Astrocyte (in vitro differentiated cells and primary cell): ENCODE results near the gene ZFPM1. TPM values are rescaled to one million over a fixed set of nuclear protein-coding genes. Genes with fewer than 3 reads are reported as not detected.
A peak's percentile ranks its signal among the peaks of the same experiment; 100 is the strongest.

Source experiments
- DNase-seq: peaks from one replicate; pipeline ENCODE4 v3.0.0-alpha.2; 2010; ENCODE audit warnings: low read depth
- FAIRE-seq: peaks from 2 replicates; lab custom pipeline; 2011; peaks lifted over from hg19 to GRCh38; lab: Jason Lieb, UNC
- H2AFZ ChIP-seq: 2 replicates; pipeline ENCODE4 v1.6.0; 2012; ENCODE audit warnings: low read depth, low read length, inconsistent platforms
- H3K27ac ChIP-seq: 2 replicates; pipeline ENCODE4 v1.5.1; 2011; ENCODE audit warnings: low read depth, low read length, inconsistent platforms
- H3K27me3 ChIP-seq: 2 replicates; pipeline ENCODE4 v1.6.0; 2011; ENCODE audit warnings: low read length, inconsistent platforms; ENCODE audit not compliant: insufficient read depth
- H3K36me3 ChIP-seq: 2 replicates; pipeline ENCODE4 v1.5.1; 2011; ENCODE audit warnings: low read length, inconsistent platforms; ENCODE audit not compliant: insufficient read depth
- H3K4me1 ChIP-seq: 2 replicates; pipeline ENCODE4 v1.5.1; 2011; ENCODE audit warnings: low read length, inconsistent platforms; ENCODE audit not compliant: insufficient read depth
- H3K4me2 ChIP-seq: 2 replicates; pipeline ENCODE4 v1.6.0; 2012; ENCODE audit warnings: low read length, inconsistent platforms
- H3K4me3 ChIP-seq: 2 replicates; pipeline ENCODE4 v1.5.1; 2011; ENCODE audit warnings: low read depth, mild to moderate bottlenecking, low read length, inconsistent platforms; ENCODE audit not compliant: insufficient read depth
- H3K79me2 ChIP-seq: 2 replicates; pipeline ENCODE4 v1.6.0; 2012; ENCODE audit warnings: mild to moderate bottlenecking, low read length, inconsistent platforms; ENCODE audit not compliant: insufficient read depth
- H3K9ac ChIP-seq: 2 replicates; pipeline ENCODE4 v1.6.0; 2012; ENCODE audit warnings: mild to moderate bottlenecking, low read length, inconsistent platforms
- H3K9me3 ChIP-seq: 2 replicates; pipeline ENCODE4 v1.5.1; 2012; ENCODE audit warnings: low read depth, mild to moderate bottlenecking, low read length, inconsistent platforms; ENCODE audit not compliant: insufficient read depth
- H4K20me1 ChIP-seq: 2 replicates; pipeline ENCODE4 v1.6.0; 2012; ENCODE audit warnings: low read length, inconsistent platforms; ENCODE audit not compliant: insufficient read depth
- H3K27ac Mint-ChIP-seq: one replicate; pipeline ENCODE4 v1.8.0; 2021; ENCODE audit warnings: mild to moderate bottlenecking, mixed read lengths; ENCODE audit not compliant: unreplicated experiment
- H3K27me3 Mint-ChIP-seq: one replicate; pipeline ENCODE4 v1.8.0; 2021; ENCODE audit warnings: low read depth, mixed read lengths; ENCODE audit not compliant: unreplicated experiment
- H3K36me3 Mint-ChIP-seq: one replicate; pipeline ENCODE4 v1.8.0; 2021; ENCODE audit warnings: low read depth, mixed read lengths; ENCODE audit not compliant: unreplicated experiment
- H3K4me1 Mint-ChIP-seq: one replicate; pipeline ENCODE4 v1.8.0; 2021; ENCODE audit warnings: low read depth, mixed read lengths; ENCODE audit not compliant: unreplicated experiment
- H3K4me3 Mint-ChIP-seq: one replicate; pipeline ENCODE4 v1.8.0; 2021; ENCODE audit warnings: mild to moderate bottlenecking, moderate library complexity, mixed read lengths; ENCODE audit not compliant: unreplicated experiment
- H3K9me3 Mint-ChIP-seq: one replicate; pipeline ENCODE4 v1.8.0; 2021; ENCODE audit warnings: mild to moderate bottlenecking, mixed read lengths; ENCODE audit not compliant: unreplicated experiment
- EZH2 ChIP-seq: IDR thresholded peaks from 2 replicates; pipeline ENCODE4 v1.6.1; 2012; ENCODE audit warnings: mild to moderate bottlenecking, low read length, inconsistent platforms; ENCODE audit not compliant: insufficient read depth
- microRNA-seq: library from miRNA; unstranded; fragments of <30 nt; microRNA quantifications from one replicate; pipeline ENCODE4 v1.2.0, GENCODE V29; 2020
- total RNA-seq: library from RNA; stranded (reverse); gene quantifications from 2 replicates; pipeline ENCODE4 v1.2.1, GENCODE V29; 2021
- TF ChIP-seq, protein P1 (sequence below): IDR thresholded peaks from 2 replicates; pipeline ENCODE4 v1.5.1; 2011; ENCODE audit warnings: low read depth, mild to moderate bottlenecking, inconsistent platforms, low read length, moderate library complexity; ENCODE audit not compliant: insufficient read depth

ZFPM1 gene
- total RNA-seq, 1 donor from 2014 or later, result 8.6 TPM

DNA sequence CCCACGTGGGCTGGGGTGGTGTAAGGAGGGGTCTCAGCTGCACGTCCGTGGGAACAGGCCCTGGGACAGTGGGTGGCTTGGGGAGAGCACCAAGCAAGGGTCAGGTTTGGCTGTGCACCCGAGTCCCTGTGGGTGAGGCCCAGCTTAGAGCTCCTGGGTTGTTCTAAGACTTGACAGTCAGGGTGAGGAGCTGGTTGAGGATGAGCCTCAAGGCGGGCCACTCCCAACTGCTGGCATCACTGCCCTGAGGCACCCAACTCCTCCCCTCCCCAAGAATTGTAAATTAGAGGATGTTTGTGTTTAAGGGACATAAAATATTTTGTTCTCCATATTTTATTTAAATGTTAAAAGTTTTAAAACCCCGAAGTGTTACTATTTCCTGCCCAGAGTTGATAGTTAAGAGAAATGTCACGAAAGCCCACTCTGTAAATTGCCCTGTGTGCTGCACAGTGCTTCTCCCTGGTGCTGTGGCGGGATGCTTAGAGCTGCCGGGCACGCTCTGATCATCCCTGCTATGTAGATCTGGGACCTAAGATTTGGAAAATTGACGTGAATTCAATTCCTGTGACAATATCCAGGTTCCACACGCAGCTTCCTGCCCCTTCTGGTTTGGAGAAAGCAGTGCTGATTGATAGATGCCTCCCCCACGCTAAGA is 133.0 kb downstream of the ZFPM1 start:
- Mint-ChIP-seq H3K27me3 (no peaks in the 10 kb centered on the region), H3K4me1 (no peaks in the 10 kb centered on the region), H3K9me3 (no peaks in the 10 kb centered on the region), H3K4me3 (no peak overlapping the region), H3K36me3 (peaks cover 23% of the 10 kb centered on the region), H3K27ac (no peak overlapping the region)
- Histone ChIP-seq H4K20me1 (peaks cover 70% of the 10 kb centered on the region), H2AFZ (no peak overlapping the region), H3K4me2 (no peak overlapping the region), H3K79me2 (peaks cover 57% of the 10 kb centered on the region), H3K36me3 (peaks cover 15% of the 10 kb centered on the region), H3K27me3 (no peaks in the 10 kb centered on the region), H3K4me1 (no peaks in the 10 kb centered on the region), H3K9me3 (no peaks in the 10 kb centered on the region), H3K27ac (no peak overlapping the region), H3K4me3 (no peak overlapping the region), H3K9ac (no peak overlapping the region)
- no peak for FAIRE-seq
- DNase-seq, result no peak
- TF ChIP-seq, protein P1, sequence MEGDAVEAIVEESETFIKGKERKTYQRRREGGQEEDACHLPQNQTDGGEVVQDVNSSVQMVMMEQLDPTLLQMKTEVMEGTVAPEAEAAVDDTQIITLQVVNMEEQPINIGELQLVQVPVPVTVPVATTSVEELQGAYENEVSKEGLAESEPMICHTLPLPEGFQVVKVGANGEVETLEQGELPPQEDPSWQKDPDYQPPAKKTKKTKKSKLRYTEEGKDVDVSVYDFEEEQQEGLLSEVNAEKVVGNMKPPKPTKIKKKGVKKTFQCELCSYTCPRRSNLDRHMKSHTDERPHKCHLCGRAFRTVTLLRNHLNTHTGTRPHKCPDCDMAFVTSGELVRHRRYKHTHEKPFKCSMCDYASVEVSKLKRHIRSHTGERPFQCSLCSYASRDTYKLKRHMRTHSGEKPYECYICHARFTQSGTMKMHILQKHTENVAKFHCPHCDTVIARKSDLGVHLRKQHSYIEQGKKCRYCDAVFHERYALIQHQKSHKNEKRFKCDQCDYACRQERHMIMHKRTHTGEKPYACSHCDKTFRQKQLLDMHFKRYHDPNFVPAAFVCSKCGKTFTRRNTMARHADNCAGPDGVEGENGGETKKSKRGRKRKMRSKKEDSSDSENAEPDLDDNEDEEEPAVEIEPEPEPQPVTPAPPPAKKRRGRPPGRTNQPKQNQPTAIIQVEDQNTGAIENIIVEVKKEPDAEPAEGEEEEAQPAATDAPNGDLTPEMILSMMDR, result no peak
- no peak for TF ChIP-seq EZH2

Small RNAs within 50 kb of the gene (microRNA-seq; reads per million reads assigned to microRNA genes)
- 3.3 reads per million, percentile 9 among the genes with 10 or more reads in this experiment for gene MIR5189

Other genes starting within 250 kb of the ZFPM1 start
- 17.7 and 29.4 TPM in 2 replicates for gene ZNF469, start 70.3 kb upstream of the ZFPM1 start, total RNA-seq
- gene ZC3H18, start 117.1 kb downstream of the ZFPM1 start, total RNA-seq, result 31.6 and 32.8 TPM in 2 replicates
- 0.36 TPM in 1 of 2 replicates, not detected in the other for gene IL17C, start 185.3 kb downstream of the ZFPM1 start, total RNA-seq
- 236 and 284 TPM in 2 replicates for gene CYBA, start 197.8 kb downstream of the ZFPM1 start, total RNA-seq
- 50.3 and 63.9 TPM in 2 replicates for gene MVD, start 209.8 kb downstream of the ZFPM1 start, total RNA-seq
- 0.22 and 0.48 TPM in 2 replicates for gene SNAI3, start 233.2 kb downstream of the ZFPM1 start, total RNA-seq